HG03045 (cell line): ENCODE measurements around the gene NBEA.

Experiments used
- ATAC-seq: cut with Tn5 transposase; IDR thresholded peaks from one replicate; pipeline ENCODE4 v1.9.1; 2021; ENCODE audit warnings: mild to moderate bottlenecking, moderate library complexity; ENCODE audit not compliant: unreplicated experiment

NBEA gene

DNA sequence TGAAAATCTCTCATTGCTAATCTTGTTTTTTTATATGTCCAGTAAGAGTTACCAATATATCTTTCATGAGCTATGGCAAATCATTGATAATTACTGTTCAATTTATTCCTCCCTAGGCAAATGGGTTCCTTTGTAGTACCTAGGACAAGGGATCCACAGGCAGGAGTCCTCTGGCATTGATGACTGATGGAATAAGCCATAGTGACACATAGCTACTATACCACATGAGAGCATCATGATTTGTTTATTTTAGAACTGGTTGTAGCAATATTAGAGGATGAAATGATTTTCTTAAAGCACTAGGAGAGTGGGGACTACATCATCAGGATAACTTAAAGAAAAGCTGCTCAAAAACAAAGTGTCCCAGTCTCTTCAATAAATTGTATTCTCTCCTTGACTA, 556.2 kb downstream of the NBEA start:
- ATAC-seq, result no peak

DNA sequence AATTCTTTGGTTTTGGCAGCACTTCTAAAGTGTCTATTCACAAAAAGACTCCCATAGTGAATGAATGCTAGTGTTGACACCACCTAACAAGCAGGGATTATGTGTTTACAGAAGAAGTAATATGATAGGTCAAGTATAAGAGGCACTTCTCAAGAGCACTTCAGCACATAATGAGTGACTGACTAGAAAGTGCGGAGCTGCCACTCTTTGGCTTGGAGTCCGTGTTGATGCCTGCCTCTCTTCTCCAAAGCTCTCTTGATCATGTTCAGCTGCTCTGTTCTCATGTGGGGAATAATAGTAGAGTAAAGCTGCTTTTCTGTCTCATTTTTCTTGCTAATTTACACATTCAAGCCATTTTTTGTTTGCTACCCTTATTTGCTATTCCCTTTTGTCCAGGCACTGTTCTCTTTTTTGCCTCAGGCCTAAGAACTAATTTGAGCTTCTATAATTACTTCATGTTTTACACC, 557.2 kb downstream of the NBEA start:
- ATAC-seq, result no peak

DNA sequence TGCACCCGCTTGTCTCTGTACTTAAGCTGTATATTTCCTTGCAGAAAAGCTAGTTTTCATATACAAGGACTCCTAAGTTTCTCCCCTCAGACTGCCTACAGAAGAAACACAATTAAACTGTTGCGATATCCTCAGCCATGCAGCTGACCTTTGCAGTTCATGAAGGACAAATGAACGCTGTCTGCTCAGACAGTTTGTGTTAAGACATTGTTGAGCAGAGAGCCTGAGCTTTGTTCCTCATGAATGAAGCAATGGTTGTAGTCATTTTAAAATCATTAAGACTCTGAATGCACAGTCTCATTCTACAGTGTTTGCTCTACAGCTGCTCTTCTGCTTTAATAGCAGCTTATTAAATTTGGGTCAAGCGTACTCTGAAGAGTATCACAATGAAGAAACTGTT, 557.6 kb downstream of the NBEA start:
- ATAC-seq, result no peak

DNA sequence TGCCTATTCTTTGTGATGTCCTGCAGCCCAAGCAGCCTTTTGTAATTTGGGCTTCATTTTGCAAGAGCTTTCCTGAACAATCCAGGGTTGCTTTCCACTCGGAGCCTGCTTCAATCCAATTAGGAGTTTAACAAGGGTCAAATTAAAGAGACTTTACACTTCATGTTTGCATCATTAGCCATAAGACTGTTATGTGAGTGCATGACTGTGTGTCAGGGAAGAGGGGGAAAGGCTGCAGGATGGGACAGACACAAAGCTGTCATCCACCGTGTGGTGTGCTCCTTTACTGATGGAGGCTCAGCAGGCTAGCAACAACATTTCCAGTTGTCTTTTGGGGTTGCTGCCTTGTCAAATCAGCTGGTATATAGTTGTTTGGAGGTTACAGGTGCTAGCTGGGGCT, 558.1 kb downstream of the NBEA start:
- no peak for ATAC-seq

DNA sequence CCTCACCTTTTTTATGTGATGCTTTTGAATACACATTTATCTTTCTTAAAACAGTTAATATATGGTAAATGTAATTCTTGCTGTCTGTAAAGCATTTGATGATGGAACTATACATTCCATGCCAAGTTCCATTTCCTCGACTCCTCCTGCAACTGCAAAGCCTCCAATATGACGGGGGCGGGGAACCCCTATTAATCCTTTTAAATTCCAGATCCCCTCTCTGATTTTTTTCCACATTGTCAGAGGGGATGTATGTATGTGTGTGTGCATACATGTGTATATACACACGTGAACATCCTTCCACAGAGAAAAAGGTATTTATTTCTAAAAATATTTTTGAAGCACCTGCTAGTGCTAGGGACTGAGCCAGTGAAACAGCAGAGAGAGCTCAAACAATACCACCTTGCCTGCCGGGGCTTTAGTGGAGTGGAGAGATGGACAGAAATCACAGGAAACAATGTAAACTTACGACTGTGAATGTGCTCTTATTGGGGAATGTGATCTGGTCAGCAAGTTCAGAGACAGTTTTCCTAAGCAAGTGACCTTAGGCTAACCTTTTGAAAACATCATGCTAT, 559.7 kb downstream of the NBEA start:
- ATAC-seq, result no peak

DNA sequence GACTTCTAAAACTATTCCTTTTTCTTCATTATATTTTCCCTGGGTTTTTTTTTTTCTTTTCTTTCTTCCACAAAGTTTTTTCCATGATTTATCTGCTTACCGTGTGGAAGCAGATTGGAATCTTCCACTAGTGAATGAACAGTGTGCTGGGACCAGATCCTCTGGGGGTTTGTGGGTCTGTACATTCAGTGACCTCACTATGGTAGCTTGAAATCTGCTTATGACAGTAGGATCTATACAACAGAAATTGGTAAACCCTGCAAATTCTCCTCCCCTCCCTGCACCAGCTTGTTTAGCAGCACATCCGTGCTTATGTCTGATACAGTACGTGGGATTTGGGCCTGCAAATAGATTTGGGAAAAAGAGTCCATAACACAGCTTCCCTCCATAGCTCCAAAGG, 560.4 kb downstream of the NBEA start:
- no peak for ATAC-seq

DNA sequence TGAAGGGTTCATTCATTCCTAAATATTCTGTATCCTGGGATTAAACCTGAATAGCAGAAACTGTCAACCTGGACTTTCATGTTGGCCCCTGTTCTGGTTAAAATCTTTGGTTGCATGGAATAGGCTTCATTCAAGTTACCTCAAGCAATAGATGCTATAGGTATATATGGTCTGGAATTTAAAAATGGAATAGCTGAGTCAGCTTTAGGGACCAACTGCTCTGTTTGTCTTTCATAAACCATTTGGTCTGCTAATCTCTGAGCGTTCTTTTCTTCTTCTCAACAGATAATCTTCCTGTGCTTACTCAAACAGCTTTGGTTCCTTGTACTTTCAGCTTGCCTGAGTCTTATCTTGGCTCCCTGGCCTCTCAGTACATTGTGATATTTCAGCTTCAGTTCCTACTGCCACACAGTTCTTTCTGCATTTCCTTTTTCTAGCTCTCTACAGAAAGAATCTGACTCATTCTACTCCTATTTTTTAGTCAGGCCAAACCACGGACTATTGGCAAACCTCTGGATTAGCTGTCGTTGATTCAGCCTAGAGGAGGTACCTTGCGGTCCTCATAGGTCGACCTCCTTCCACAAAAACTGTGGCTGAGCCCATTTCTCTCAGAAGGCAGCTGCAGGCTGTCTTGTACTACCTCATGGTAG, 570.3 kb downstream of the NBEA start:
- no peak for ATAC-seq

DNA sequence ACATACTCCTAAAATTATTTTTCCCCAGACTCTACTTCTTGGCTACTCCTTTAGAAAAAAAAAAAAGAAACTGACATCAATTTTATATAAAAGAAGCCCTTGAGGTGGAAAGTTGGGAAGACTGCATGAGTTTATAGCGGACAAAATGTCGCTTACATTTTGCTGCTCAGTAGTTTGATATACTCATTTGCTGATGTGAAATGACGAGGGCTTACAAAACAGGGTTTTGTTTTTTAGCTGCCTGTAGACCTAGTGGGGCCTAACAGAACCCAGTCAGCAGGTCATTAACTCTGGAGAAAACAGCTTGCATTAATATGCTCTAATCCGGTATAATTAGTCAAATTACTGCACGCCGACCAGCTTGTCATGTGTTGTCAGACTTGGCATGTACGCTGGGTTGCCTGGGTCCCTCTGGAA, 572.0 kb downstream of the NBEA start:
- ATAC-seq, result no peak

DNA sequence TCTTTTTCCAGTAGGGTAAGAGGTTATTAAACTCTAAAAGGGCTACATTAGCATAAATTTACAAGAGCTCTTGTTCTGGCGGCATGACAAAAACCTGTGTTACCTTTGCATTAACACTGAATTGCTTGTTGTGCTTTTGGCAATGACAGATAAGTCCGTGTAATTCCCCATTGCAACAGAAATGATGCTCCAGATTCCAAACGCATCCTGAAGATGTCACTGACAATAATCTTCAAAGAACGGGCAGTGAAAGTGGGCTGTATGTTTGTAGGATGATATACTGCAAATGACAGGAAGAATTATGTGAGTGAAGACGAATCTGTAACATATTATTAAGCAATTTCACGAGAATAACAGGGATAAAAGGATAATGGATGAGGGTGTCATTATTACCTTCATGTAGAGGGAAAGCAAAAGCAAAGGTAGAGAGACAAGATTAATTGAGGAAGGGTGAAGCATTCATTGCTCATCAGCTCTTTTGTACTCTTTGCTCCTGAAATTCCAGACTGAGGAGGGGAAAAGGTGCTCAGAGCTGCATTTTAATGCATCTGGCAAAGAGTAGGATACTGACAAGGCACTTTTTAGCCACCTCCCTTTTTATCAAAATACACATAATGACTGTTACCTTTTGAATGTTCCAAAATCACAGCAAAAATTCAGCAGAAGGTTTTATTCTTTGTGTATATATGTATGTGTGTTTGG, 572.9 kb downstream of the NBEA start:
- no peak for ATAC-seq

DNA sequence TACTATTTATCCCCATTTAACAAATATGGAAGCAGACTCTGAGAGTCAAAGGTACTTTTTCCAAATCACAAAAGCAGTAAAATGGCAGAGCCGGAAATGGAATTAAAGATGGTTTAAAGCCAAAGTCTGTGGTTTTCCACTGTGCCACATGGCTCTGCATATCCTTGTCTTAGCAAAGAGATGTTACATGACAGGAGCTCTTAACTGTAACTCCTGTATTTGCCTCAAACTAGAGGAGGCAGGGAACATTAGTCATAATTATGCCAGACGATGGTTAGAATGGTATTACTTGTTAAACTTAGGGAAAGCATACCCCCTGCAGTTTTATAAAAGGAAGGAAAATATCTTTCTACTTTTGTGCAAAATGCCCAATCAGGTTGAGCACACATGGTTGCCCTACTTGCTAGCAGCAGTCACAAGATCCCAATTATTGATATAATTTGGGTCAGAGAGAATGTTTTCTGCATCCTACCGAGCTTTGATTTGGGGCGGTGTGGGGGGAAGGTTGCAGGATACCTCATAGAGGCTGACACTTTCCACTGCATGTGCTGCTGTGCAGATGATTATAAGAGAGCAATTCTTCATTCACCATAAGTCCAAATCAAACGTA, 576.4 kb downstream of the NBEA start:
- ATAC-seq, result no peak

DNA sequence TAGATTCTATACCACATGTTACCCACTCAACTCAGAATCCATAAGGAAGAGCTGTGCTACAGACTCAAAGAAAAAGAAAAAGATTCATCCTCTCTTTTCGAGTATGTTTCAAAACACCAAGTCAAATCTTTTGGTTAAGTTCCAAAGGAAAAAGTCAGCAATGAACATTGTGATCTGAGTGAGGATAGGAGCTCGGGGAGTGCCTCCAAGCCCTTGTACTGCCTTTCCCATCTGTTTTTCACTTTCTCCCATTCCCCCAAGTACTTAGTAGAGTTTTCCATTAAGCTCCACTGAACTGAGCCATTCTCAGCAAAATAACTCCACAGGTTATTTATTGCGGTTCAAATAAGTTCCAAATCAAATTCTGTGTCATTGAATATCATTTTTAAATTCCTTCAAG, 582.1 kb downstream of the NBEA start:
- ATAC-seq, result no peak

DNA sequence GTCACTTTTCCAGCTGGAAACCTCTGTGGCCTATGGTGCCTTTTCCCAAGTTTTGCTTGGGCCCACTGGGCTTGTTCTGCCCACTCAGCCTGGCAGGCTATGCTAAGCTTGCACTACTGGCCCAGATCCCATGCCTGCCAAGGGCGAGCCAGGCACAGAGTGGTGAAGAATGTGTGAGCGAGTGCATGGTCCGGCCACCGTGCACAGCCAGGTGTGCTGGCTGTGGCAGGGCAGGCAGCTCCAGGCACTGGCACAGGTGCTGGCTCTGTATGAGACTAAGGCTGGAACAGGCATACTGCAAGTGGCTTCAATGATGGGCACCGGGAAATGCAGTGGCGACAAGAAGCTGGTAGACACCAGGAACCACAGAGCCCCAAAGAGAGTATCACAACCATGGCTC, 584.5 kb downstream of the NBEA start:
- no peak for ATAC-seq

DNA sequence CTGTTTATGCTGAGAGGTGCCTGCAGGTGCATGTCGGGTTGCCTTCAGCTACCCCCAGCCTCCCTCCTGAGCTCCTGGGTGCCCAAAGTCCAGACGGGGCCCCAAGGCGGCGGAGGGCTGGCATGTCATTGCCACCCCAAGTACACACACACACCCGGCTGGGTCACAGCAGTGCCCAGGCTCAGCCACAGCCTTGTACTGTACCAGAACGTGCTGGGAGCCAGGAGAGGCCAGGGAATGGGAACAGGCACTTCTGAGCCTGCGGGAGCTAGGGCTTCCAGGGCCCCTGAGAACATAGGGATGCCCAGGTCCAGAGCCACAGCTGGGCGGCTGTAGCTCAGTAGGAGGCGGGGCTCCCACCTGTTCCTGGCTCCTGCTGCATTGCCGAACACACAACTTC, 585.4 kb downstream of the NBEA start:
- ATAC-seq, result no peak

DNA sequence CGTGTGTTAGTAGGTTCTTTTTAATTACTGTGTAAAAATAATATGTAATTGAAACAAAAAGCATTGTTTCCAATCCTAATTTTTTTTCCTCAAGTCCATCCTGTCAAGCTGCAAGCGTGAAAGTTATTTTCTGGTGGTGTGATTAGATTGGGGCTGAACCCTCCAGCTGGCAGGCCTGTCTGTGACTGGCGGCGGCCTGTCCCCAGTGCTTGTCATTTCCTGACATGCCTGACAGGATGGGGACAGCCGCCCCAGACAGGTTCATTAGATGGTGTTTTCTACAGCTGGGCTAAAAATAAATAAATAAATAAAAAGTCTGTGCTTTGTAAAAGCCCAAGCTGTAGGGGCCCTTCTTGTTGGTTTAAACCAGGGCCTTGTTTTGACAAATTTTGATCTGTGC, 588.1 kb downstream of the NBEA start:
- ATAC-seq, result no peak

DNA sequence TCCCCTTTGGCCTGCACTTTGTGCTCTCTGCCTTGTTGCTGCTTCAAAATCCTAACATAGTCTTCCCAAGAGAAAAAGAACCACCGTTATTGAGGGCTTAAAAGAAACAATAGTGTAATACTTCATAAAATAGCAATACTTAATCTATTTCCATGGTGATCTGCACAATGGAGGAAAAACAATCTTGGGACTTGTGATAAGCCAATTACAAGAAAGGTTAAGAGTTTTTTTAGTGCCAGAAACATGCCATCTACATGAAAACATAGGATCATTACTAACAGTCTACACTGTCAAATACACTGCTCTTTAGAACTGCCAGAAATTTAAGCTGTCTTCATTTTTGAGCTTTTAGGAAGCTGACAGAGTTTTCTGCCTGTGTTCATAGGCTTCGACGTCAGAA, 588.5 kb downstream of the NBEA start:
- no peak for ATAC-seq

DNA sequence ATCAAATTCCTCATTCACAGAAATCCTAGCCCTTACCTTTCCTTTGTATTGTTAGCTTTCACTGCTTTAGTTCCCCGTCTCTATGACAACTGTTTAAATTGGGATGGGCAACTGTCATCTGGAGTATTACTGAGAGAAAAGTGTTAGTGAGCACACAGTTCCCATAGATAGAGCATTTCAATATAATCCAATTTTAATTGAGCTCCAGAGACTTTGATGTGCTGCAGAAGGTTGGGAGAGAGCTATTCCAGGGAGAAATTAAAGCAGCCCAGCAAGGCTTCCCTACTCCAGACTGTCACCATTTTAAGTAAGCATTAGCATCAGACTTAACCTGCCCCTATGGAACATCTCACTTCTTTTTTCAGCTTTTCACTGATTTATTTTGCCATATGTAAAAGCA, 589.5 kb downstream of the NBEA start:
- no peak for ATAC-seq

DNA sequence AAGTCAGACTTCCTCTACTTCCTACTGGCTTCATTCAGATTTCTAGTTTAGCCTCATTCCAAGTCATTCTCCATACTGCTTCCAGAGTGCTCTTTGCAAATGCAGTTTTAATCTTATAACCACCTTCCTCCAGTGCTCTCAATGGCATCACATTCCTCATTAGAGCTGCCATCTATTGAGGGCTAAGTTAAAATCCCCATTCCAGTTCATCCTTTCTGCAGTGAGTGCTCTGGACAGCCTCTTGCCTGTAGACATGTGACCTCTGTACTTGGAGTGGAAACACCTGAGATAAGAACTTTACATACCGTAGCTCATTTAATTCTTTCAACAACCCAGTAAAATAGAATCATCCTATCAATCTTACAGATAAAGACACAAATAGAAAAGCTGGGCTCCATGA, 592.3 kb downstream of the NBEA start:
- ATAC-seq, result no peak

DNA sequence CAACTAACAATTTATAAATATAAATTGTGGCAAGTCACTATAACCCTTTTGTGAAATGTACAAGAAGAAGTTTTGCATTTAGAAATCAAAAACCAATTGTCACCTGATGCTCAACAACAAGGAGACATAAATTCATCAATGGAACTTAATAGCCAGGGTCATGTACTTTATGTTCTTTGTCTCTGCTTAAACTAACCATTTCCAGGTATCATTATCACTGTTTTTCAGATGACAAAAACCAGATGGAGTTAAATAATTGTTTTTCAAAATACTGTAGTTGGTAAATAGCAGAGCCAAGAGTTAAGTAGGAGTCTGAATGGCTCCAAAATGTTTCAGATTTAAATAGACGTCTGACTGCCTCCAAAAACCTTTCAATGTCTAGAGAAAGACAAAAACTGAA, 606.7 kb downstream of the NBEA start:
- no peak for ATAC-seq

DNA sequence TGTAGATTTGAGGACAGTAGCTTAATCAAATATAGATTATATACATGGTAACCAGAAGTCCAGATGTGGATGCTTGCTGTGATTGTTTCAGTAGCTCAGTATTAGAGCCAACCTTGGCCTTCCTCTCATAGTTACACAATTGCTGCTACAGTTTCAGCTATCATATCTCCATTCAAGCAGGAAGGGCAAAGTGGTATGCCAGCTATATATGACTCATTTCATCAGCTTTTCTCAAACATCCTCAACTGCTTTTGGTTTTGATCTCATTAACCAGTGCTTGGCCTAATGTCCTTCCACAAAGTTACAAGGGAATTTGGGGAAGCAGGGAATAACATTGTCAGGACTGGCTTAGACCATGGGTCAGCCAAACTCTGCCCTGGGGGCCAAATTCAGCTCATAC, 607.4 kb downstream of the NBEA start:
- no peak for ATAC-seq

DNA sequence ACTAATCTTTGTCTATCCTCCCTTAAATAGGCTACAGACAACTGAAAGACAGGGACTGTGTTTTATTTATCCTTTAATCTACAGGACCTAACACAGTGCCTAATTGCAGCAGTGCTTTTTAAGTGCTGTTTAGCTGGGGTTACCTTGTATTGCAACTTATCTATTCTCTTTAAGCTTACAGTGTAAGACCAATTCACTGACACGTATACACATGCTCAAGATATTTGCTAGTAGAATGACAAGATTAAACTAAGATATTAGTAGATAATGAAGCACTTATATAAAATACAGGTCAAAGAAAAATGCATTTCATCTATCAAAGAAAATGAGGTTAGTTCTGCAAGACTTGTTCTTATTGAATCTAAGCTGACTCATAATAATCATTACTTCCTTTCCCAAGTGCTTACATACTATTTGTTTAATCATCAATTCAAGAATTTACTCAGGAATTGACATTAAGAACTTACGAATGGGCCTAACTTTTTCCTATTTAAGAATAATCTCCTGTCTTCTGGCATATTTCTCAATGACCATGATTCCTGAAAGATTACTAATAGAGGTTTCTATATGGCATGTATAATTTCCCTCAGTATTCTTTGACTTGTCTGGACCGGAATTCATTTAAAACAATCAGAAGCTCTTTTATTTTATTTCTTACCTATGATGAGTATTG, 610.2 kb downstream of the NBEA start:
- no peak for ATAC-seq

DNA sequence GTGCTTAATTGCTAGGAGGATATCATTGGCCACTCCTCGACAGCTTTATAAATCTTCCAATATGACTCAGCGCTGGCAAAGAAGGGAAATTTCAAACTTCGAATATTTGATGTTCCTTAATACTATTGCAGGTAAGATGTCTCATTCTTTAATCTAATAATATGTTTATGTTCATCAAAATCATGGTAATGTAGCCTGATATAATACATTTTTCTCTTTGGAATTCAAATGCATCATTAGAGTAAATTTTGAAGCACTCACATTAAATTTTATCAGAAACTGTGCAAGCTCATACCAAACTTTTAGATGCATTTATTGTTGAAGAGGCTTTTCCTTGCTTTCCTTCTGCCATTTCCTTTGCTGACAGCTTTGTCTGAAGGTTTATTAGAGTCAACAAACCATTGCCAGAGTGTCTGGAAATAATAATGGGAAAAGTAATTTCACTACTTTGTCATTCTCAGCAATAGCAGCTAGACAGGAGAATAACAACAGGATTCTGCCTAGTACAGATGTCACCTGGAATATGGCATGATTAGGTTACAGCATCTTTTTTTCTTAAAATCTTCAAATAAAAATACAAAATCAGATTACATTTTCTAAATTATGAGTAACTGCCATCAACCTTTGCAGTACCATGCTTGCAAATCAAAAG, 613.0 kb downstream of the NBEA start:
- no peak for ATAC-seq
